AG09309 (cell line): ENCODE results near the gene SSU72.
"Not testable (repeated sequence)": the region's sequence is repeated elsewhere in the genome, so short reads cannot be mapped to it uniquely, and the experiment has no call there.

Experiments used
- DNase-seq: peaks from one replicate; pipeline ENCODE4 v3.0.0-alpha.2; 2010; ENCODE audit warnings: low read depth
- H3K4me3 ChIP-seq: 2 replicates; pipeline ENCODE4 v1.5.1; 2011; ENCODE audit warnings: mild to moderate bottlenecking, low read depth, low read length, moderate library complexity; ENCODE audit not compliant: control insufficient read depth
- CTCF ChIP-seq: IDR thresholded peaks from 2 replicates; pipeline ENCODE4 v1.5.1; 2011; ENCODE audit warnings: mild to moderate bottlenecking, low read depth, low read length, inconsistent platforms; ENCODE audit not compliant: insufficient read depth, control insufficient read depth; ENCODE audit errors: missing control alignments

Gene SSU72

GRCh38 chr1:1564268-1564667 lies 10.4 kb downstream of the SSU72 start:
- no peak for TF ChIP-seq CTCF
- no peak overlapping the region for H3K4me3 ChIP-seq
- DNase-seq = no peak

- no peak for DNase-seq
- no peak for TF ChIP-seq CTCF
- H3K4me3 ChIP-seq = no peak overlapping the region
These were observed 11.0 kb downstream of the SSU72 start for GRCh38 chr1:1563688-1564087.

- no peak for DNase-seq
- no peak overlapping the region for H3K4me3 ChIP-seq
- no peak for TF ChIP-seq CTCF
These were observed 12.0 kb downstream of the SSU72 start for GRCh38 chr1:1562556-1563195.

GRCh38 chr1:1561801-1562470 lies 12.7 kb downstream of the SSU72 start:
- no peak for TF ChIP-seq CTCF
- no peak for DNase-seq
- no peak overlapping the region for H3K4me3 ChIP-seq

- no peak for DNase-seq
- H3K4me3 ChIP-seq = no peak overlapping the region
- no peak for TF ChIP-seq CTCF
These were observed 14.5 kb downstream of the SSU72 start for GRCh38 chr1:1560178-1560577.

GRCh38 chr1:1559066-1559465 lies 15.6 kb downstream of the SSU72 start:
- H3K4me3 ChIP-seq = no peak overlapping the region
- TF ChIP-seq CTCF = no peak
- no peak for DNase-seq

GRCh38 chr1:1558591-1558990 lies 16.1 kb downstream of the SSU72 start:
- no peak overlapping the region for H3K4me3 ChIP-seq
- no peak for DNase-seq
- no peak for TF ChIP-seq CTCF

- not testable (repeated sequence) for H3K4me3 ChIP-seq, DNase-seq
These were observed 17.0 kb downstream of the SSU72 start for GRCh38 chr1:1557688-1558087.

GRCh38 chr1:1556961-1557360 lies 17.7 kb downstream of the SSU72 start:
- H3K4me3 ChIP-seq, DNase-seq: not testable (repeated sequence)
